BJ (cell line): ENCODE measurements around the gene ZFR2. TPM values are rescaled to one million over a fixed set of nuclear protein-coding genes. Genes with fewer than 3 reads are reported as not detected.

ENCODE experiments used
- CTCF ChIA-PET: fragments of 350-600 bp; formaldehyde crosslinking; extraction: SDS; loops from one replicate; lab custom pipeline; 2021; ENCODE audit warnings: antibody characterized with exemption, inconsistent platforms; lab: Yijun Ruan, JAX
- POLR2A ChIA-PET: fragments of 300-600 bp; sonication (Branson Sonifier 250); formaldehyde crosslinking; extraction: SDS; loops from one replicate; lab custom pipeline; 2021; ENCODE audit warnings: antibody characterized with exemption; lab: Charles Lee
- DNase-seq: peaks from one replicate; pipeline ENCODE4 v3.0.0-alpha.2; 2011; ENCODE audit warnings: low read depth
- H3K27me3 ChIP-seq: 2 replicates; pipeline ENCODE4 v1.6.0; 2011; ENCODE audit warnings: low read length; ENCODE audit not compliant: control insufficient read depth, insufficient read depth
- H3K36me3 ChIP-seq: 2 replicates; pipeline ENCODE4 v1.5.1; 2011; ENCODE audit warnings: low read length; ENCODE audit not compliant: control insufficient read depth, insufficient read depth
- H3K4me3 ChIP-seq: 2 replicates; pipeline ENCODE4 v1.5.1; 2011; ENCODE audit warnings: low read depth, mild to moderate bottlenecking, control low read depth, low read length
- polyA plus RNA-seq: library from polyadenylated mRNA; depleted of rRNA; stranded (reverse); fragments of >200 nt; gene quantifications from 2 replicates; pipeline ENCODE4 v1.2.3, GENCODE V29; 2011
- TF ChIP-seq, protein P1 (sequence below): IDR thresholded peaks from 2 replicates; pipeline ENCODE4 v1.5.1; 2011; ENCODE audit warnings: low read depth, mild to moderate bottlenecking, control low read depth, inconsistent platforms, low read length, moderate library complexity; ENCODE audit not compliant: insufficient read depth

The ZFR2 gene
- polyA plus RNA-seq, 1 experiment: 0.15 TPM

DNA sequence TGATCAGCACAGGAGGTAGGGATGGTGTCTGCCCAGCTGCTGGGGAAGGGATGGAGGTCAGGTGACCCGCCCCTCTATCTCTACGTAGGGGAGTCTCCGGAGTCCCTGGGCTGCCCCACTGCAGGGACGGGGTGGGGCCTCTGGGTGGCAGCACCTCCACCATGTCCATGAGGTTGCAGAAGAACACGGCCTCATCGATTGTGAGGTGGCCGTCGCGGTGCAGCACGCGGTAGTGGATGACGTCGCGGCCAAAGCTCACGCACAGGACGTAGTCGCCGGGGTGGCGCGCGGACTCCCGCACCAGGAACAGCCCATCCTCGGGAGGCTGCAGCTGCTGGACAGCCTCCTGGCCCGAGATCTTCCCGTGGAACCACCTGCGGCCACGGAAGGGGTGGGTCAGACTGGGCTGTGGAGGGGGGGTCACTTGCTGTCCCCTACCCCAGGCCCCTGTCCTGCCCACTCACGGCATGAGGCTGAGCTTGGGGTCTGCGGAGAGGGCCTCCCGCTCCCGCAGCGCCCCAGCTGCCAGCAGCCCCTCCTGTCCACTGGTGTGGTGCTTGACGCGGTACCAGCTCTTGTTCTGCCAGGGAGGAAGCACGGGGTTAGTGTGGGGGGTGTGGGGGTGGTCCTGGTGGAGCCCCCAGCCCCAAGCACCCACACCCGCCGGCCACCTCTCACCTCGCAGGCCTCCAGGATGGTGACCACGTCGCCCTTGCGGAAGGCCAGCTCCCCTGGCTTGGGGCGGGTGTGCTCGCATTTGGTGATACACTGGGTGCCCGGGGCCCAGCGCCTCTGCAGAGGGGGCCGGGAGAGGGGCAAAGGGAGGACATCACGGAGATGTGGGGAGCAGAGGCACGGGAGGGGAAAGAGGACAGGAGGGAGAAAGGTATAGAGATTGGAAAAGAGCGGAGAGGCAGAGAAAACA lies 84.9 kb downstream of the ZFR2 start:
- no peaks in the 10 kb centered on the region for H3K36me3 ChIP-seq
- DNase-seq: no peak
- CTCF ChIA-PET: no interaction called here
- H3K4me3 ChIP-seq: no peak overlapping the region
- H3K27me3 ChIP-seq: peaks cover 5% of the 10 kb centered on the region
- POLR2A ChIA-PET: no interaction called here
- TF ChIP-seq, protein P1, sequence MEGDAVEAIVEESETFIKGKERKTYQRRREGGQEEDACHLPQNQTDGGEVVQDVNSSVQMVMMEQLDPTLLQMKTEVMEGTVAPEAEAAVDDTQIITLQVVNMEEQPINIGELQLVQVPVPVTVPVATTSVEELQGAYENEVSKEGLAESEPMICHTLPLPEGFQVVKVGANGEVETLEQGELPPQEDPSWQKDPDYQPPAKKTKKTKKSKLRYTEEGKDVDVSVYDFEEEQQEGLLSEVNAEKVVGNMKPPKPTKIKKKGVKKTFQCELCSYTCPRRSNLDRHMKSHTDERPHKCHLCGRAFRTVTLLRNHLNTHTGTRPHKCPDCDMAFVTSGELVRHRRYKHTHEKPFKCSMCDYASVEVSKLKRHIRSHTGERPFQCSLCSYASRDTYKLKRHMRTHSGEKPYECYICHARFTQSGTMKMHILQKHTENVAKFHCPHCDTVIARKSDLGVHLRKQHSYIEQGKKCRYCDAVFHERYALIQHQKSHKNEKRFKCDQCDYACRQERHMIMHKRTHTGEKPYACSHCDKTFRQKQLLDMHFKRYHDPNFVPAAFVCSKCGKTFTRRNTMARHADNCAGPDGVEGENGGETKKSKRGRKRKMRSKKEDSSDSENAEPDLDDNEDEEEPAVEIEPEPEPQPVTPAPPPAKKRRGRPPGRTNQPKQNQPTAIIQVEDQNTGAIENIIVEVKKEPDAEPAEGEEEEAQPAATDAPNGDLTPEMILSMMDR: no peak

DNA sequence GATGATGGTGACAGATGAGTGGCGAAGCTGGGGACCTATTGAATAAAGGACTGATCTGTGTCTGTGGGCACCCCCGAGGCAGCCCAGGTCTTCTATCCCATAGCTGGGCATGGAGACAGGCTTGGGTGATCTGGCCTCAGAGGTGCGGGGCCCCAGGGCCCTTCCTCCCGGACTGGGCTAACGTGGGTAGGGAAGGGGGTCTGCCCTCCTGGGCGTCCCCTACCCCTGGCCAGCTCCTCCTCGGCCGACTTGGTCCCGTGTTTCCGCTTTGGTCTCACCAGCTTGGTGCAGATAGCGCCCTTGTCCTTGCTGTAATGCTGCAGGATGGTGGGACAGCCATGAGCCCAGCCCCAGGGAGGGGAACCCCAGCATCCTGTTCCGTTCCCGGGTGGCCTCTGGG lies 85.9 kb downstream of the ZFR2 start:
- peaks cover 5% of the 10 kb centered on the region for H3K27me3 ChIP-seq
- CTCF ChIA-PET: no interaction called here

DNA sequence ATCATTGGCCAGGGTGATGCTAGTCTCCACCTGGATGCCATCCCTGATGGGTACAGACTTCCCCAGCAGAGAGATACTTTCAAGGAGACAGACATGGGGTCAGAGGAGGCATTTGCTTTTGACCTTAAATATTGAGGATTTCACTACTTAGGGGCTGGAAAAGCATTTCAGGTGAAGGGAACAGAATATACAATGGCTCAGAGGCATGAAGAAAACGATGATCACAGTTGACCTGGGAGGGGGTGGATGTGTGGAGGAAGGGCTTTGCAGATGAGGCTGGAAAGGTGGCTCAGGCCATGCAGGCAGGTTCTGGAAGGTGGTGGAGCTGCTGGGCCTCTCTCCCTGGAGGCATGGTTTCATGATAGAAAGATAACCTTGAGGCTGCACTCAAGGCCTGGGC lies 86.5 kb downstream of the ZFR2 start:
- TF ChIP-seq, protein P1: no peak
- no peak for DNase-seq
- Histone ChIP-seq H3K27me3 (peaks cover 5% of the 10 kb centered on the region), H3K4me3 (no peak overlapping the region), H3K36me3 (no peaks in the 10 kb centered on the region)
- ChIA-PET CTCF (no interaction called here), POLR2A (no interaction called here)

More for the DNA sequence above, 85.9 kb downstream of the ZFR2 start:
- Histone ChIP-seq H3K36me3 (no peaks in the 10 kb centered on the region), H3K4me3 (no peak overlapping the region)
- POLR2A ChIA-PET: no interaction called here
- no peak for DNase-seq
- TF ChIP-seq, protein P1: no peak

DNA sequence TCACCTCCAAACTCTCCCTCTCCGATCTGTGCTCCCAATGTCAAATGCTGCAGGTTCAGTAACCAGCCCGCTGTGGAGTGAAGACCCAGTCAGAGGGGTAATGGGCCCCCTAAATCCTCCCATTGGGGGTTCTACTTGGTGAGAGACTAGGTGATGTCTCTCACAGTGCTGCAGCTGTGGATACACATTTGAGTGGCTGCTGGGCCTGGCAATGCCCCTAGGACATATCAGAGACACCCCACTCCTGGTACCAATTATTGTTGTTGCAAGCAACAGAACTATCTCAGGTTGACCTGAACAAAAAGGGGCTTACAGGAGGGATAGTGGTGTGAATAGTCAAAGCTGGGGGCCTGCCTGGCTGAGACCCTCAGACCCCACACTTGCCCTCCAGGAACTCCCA lies 87.2 kb downstream of the ZFR2 start:
- ChIA-PET POLR2A (no interaction called here), CTCF (no interaction called here)
- peaks cover 4% of the 10 kb centered on the region for H3K27me3 ChIP-seq
- H3K36me3 ChIP-seq: no peaks in the 10 kb centered on the region
- DNase-seq: no peak
- TF ChIP-seq, protein P1: no peak
- no peak overlapping the region for H3K4me3 ChIP-seq

DNA sequence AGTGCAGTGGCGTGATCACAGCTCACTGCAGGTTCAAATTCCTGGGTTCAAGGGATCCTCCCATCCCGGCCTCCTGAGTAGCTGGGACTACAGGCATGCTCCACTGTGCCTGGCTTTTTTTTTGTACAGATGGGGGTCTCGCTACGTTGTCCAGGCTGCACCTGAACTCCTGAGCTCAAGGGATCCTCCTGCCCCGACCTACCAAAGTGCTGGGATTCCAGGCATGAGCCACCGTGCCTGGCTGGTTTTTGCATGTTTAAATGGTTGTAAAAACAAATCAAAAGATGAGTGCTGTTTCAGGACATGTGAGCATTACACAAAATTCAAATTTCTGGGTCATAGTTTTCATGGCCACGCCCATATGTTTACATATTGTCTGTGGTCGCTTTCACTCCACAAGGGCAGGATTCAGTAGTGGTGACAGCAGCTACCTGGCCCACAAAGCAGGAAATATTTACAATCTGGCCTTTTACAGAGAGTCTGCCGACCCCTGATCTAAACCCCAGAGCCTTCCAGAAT lies 88.0 kb downstream of the ZFR2 start:
- no peak for DNase-seq
- no peak overlapping the region for H3K4me3 ChIP-seq
- POLR2A ChIA-PET: interaction anchor here (0.6 kb wide), 1 partner anchor 241 kb away, joined by 6 read pairs; no protein-coding TSS in a partner anchor
- peaks cover 4% of the 10 kb centered on the region for H3K27me3 ChIP-seq
- CTCF ChIA-PET: interaction anchor here (0.7 to 1.5 kb wide), 2 partner anchors 41 to 428 kb away, joined by 3 to 4 read pairs; no protein-coding TSS in a partner anchor
- TF ChIP-seq, protein P1: no peak
- no peaks in the 10 kb centered on the region for H3K36me3 ChIP-seq
